ENCODE results near the gene PNPLA7.
"Not testable (repeated sequence)": the region's sequence is repeated elsewhere in the genome, so short reads cannot be mapped to it uniquely, and the experiment has no call there.

The PNPLA7 gene

GRCh38 chr9:137477778-137478612 lies 72.2 kb downstream of the PNPLA7 start:
- no peak for DNase-seq

GRCh38 chr9:137476856-137477255 lies 73.3 kb downstream of the PNPLA7 start:
- no peak for DNase-seq

- no peak for DNase-seq
These were observed 74.5 kb downstream of the PNPLA7 start for GRCh38 chr9:137475666-137476065.

GRCh38 chr9:137474271-137474670 lies 75.9 kb downstream of the PNPLA7 start:
- no peak for DNase-seq

GRCh38 chr9:137470785-137471184 lies 79.4 kb downstream of the PNPLA7 start:
- no peak for DNase-seq

GRCh38 chr9:137467896-137468295 lies 82.3 kb downstream of the PNPLA7 start:
- no peak for DNase-seq

GRCh38 chr9:137467161-137467581 lies 83.0 kb downstream of the PNPLA7 start:
- no peak for DNase-seq

- DNase-seq, result not testable (repeated sequence)
These were observed 83.7 kb downstream of the PNPLA7 start for GRCh38 chr9:137466389-137467085.

- DNase-seq, result no peak
These were observed 84.3 kb downstream of the PNPLA7 start for GRCh38 chr9:137465720-137466388.

- DNase-seq, result no peak
These were observed 85.0 kb downstream of the PNPLA7 start for GRCh38 chr9:137465000-137465719.

- DNase-seq, result no peak
These were observed 85.8 kb downstream of the PNPLA7 start for GRCh38 chr9:137464291-137464999.

- no peak for DNase-seq
These were observed 86.3 kb downstream of the PNPLA7 start for GRCh38 chr9:137463931-137464290.

- DNase-seq, result no peak
These were observed 86.9 kb downstream of the PNPLA7 start for GRCh38 chr9:137462986-137463930.

GRCh38 chr9:137462396-137462985 lies 87.7 kb downstream of the PNPLA7 start:
- no peak for DNase-seq

GRCh38 chr9:137461663-137462395 lies 88.4 kb downstream of the PNPLA7 start:
- no peak for DNase-seq

GRCh38 chr9:137461316-137461662 lies 88.9 kb downstream of the PNPLA7 start:
- no peak for DNase-seq

- no peak for DNase-seq
These were observed 89.6 kb downstream of the PNPLA7 start for GRCh38 chr9:137460363-137461315.

- no peak for DNase-seq
These were observed 90.4 kb downstream of the PNPLA7 start for GRCh38 chr9:137459601-137460362.
